ENCODE measurements around the gene FADS6.
"Not testable (repeated sequence)": the region's sequence is repeated elsewhere in the genome, so short reads cannot be mapped to it uniquely, and the experiment has no call there.

DNA sequence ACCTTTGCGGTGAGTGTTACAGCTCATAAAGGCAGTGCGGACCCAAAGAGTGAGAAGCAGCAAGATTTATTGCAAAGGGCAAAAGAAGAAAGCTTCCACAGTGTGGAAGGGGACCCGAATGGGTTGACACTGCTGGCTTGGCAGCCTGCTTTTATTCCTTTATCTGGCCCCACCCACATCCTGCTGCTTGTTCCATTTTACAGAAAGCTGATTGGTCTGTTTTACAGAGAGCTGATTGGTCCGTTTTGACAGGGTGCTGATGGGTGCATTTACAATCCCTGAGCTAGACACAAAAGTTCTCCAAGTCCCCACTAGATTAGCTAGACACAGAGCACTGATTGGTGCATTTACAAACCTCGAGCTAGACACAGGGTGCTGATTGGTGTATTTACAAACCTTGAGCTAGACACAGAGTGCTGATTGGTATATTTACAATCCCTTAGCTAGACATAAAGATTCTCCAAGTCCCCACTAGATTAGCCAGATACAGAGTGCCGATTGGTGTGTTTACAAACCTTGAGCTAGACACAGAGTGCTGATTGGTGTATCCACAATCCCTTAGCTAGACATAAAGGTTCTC, 12.9 kb upstream of the FADS6 start:
- TF ChIP-seq, protein P1, sequence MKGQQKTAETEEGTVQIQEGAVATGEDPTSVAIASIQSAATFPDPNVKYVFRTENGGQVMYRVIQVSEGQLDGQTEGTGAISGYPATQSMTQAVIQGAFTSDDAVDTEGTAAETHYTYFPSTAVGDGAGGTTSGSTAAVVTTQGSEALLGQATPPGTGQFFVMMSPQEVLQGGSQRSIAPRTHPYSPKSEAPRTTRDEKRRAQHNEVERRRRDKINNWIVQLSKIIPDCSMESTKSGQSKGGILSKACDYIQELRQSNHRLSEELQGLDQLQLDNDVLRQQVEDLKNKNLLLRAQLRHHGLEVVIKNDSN (IDR thresholded peaks at IDR 0.05; ENCODE audit: borderline replicate concordance, extremely low read length, insufficient read depth, low read depth, low read length): not testable (repeated sequence)
- not testable (repeated sequence) for TF ChIP-seq SUZ12 (IDR thresholded peaks at IDR 0.05; ENCODE audit: unreplicated experiment); CTCF (IDR thresholded peaks at IDR 0.05 in 2 of 3, conservative IDR thresholded peaks at IDR 0.05 in 1 of 3; ENCODE audit: control insufficient read depth in 2 of 3, extremely low read depth in 1 of 3, insufficient read depth in 1 of 3, low read depth in 3 of 3, low read length in 3 of 3); SIX5 (IDR thresholded peaks at IDR 0.05; ENCODE audit: low read depth, low read length, severe bottlenecking); TARDBP (IDR thresholded peaks at IDR 0.05; ENCODE audit: borderline replicate concordance); ASH2L (IDR thresholded peaks at IDR 0.05; ENCODE audit: borderline replicate concordance, low read depth); CHD1 (IDR thresholded peaks at IDR 0.05; ENCODE audit: low read depth, low read length); POLR2A (IDR thresholded peaks at IDR 0.05; ENCODE audit: low read depth, low read length); NFIC (IDR thresholded peaks at IDR 0.05; ENCODE audit: low read depth, low read length); MEF2A (IDR thresholded peaks at IDR 0.05; ENCODE audit: insufficient read depth, low read depth, low read length); SIN3A (IDR thresholded peaks at IDR 0.05; ENCODE audit: low read depth, low read length); ESRRA (IDR thresholded peaks at IDR 0.05; ENCODE audit: low read length); CHD2 (IDR thresholded peaks at IDR 0.05; ENCODE audit: borderline replicate concordance, low read depth, low read length)

Measured in GM12878 (cell line).